GM10248 (cell line): ENCODE measurements around the gene IQCH.
A peak's percentile ranks its signal among the peaks of the same experiment; 100 is the strongest.

Experiments used
- CTCF ChIA-PET: fragments of 300-600 bp; sonication (Branson Sonifier 250); formaldehyde crosslinking; extraction: SDS; loops from one replicate; lab custom pipeline; 2021; ENCODE audit warnings: antibody characterized with exemption; lab: Yijun Ruan, JAX
- POLR2A ChIA-PET: fragments of 350-650 bp; sonication (Branson Sonifier 250); formaldehyde crosslinking; extraction: SDS; loops from one replicate; lab custom pipeline; 2020; ENCODE audit warnings: antibody characterized with exemption; lab: Yijun Ruan, JAX
- DNase-seq: peaks from one replicate; pipeline ENCODE4 v3.0.0; 2012; ENCODE audit errors: extremely low spot score
- CTCF ChIP-seq: IDR thresholded peaks from 2 replicates; pipeline ENCODE4 v1.5.1; 2012; ENCODE audit warnings: mild to moderate bottlenecking, low read depth; ENCODE audit errors: extremely low read depth, missing control alignments, control extremely low read depth

IQCH gene

GRCh38 chr15:67456677-67457529 lies 202.3 kb downstream of the IQCH start:
- peak; percentile 82 for DNase-seq
- TF ChIP-seq CTCF = peak; percentile 86
- POLR2A ChIA-PET = no interaction called here
- CTCF ChIA-PET = interaction anchor here (0.6 to 5.1 kb wide), 34 partner anchors 12 to 585 kb away, joined by 3 to 61 read pairs (median 4); partner anchors contain the start of gene SKOR1

GRCh38 chr15:67458331-67459029 lies 203.9 kb downstream of the IQCH start:
- DNase-seq = no peak
- ChIA-PET CTCF (interaction anchor here (1.3 to 5.1 kb wide), 14 partner anchors 10 to 387 kb away, joined by 3 to 61 read pairs (median 8); partner anchors contain the start of gene SKOR1), POLR2A (no interaction called here)
- TF ChIP-seq CTCF = no peak

- no peak for TF ChIP-seq CTCF
- no peak for DNase-seq
- ChIA-PET POLR2A (no interaction called here), CTCF (interaction anchor here (4.5 kb wide), 1 partner anchor 376 kb away, joined by 61 read pairs; no protein-coding TSS in a partner anchor)
Observed at GRCh38 chr15:67460521-67460920, 205.9 kb downstream of the IQCH start.

GRCh38 chr15:67461735-67462134 lies 207.1 kb downstream of the IQCH start:
- ChIA-PET CTCF (interaction anchor here (1.3 kb wide), 1 partner anchor 214 kb away, joined by 3 read pairs; no protein-coding TSS in a partner anchor), POLR2A (no interaction called here)
- DNase-seq = no peak
- no peak for TF ChIP-seq CTCF

- POLR2A ChIA-PET = no interaction called here
Observed at GRCh38 chr15:67462875-67463274, 208.3 kb downstream of the IQCH start.

More at GRCh38 chr15:67462875-67463274, 208.3 kb downstream of the IQCH start:
- CTCF ChIA-PET = interaction anchor here (1.3 kb wide), 2 partner anchors 30 to 213 kb away, joined by 3 read pairs; no protein-coding TSS in a partner anchor
- no peak for TF ChIP-seq CTCF
- no peak for DNase-seq
